Measurements from ENCODE around the gene SLX9. TPM values are rescaled to one million over a fixed set of nuclear protein-coding genes. Genes with fewer than 3 reads are reported as not detected.

SLX9 gene
- total RNA-seq, 1 donor from 2014 or later: 80.8 TPM

DNA sequence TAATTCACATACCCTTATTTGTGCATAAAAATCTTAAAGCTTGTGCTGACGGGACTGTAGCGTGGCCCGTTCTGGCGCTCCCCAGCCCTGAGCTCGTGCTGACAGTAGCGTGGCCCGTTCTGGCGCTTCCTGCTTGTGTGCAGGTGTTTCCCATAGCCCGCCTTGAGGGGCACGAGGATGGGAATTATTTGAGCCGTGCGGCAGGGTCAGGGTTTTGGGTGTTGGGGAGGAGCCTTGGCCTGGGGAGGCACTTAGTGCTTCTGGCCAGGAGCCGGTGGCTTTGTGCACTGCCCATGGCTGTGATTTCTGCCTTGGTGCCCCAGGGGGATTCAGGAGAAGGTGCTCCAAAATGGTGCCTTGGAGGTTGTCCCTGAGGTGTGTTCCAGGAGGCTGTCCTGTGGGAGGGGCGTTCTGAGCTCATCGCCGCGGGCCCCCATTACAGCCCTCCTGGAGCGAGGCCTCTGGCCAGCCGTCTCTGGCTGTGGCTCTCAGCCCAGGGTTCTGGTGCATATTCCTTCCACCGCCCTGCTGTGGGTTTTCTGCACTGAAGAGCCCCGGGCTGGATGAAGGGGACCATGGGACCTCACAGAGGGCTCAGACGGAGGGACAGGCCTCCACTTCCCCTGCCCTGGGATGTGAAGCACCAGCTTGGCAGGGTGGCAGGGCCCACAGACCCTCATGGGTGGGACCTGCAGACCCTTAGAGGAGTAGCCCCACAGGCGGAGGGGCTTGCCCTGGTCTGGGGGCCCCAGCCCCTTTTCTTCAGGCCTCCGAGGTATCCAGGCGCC, 6.6 kb downstream of the SLX9 start:
- Mint-ChIP-seq H3K27ac (no peak overlapping the region), H3K4me1 (peaks cover 24% of the 10 kb centered on the region), H3K27me3 (no peaks in the 10 kb centered on the region), H3K36me3 (ENCODE audit: low read depth) (peaks cover 40% of the 10 kb centered on the region), H3K4me3 (no peak overlapping the region), H3K9me3 (no peaks in the 10 kb centered on the region)
- intact Hi-C loops (cut with micrococcal nuclease): no loop called here
- no peak for DNase-seq

DNA sequence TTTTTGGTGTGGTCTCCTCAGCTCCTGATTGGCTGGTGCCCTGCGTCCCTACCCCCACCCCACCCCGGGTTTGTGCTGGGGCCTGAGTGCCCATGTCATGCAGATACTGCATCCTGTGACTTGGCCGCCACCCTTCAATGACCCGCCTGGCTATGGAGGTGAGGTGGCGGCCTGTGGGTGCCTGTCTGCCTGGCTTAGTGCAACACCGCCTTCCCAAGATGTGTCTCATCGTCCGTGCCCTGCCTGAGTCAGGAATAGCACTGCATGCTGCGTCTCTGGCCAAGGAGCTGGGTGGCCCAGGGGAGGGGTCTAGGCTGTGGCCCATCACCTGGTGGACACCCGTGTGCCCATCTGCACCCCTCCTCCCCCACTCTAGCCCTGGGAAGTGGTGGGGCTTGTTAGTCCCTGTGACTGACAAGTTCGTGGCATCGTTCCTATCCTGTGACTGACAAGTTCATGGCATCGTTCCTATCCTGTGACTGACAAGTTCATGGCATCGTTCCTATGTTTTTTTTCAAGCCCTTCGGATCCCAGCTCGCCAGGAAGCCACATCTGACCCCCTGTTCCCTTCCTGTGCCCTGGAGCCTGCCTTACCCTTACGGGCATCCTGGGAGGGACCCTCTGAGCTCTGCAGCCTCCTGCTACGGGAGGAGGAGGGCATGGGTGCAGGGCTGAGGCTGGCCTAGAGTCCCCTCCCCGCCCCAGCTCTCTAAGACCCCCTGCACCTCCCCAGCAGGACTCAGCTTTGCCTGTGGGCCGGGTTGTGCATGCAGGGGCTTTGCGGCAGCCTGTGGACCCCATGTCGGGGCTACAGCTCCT, 7.5 kb downstream of the SLX9 start:
- no peak overlapping the region for H3K4me3 Mint-ChIP-seq
- H3K36me3 Mint-ChIP-seq (ENCODE audit: low read depth): peaks cover 38% of the 10 kb centered on the region
- DNase-seq: no peak
- intact Hi-C loops (cut with micrococcal nuclease): no loop called here
- H3K4me1 Mint-ChIP-seq: peaks cover 16% of the 10 kb centered on the region
- H3K27ac Mint-ChIP-seq: no peak overlapping the region
- H3K27me3 Mint-ChIP-seq: no peaks in the 10 kb centered on the region
- no peaks in the 10 kb centered on the region for H3K9me3 Mint-ChIP-seq

DNA sequence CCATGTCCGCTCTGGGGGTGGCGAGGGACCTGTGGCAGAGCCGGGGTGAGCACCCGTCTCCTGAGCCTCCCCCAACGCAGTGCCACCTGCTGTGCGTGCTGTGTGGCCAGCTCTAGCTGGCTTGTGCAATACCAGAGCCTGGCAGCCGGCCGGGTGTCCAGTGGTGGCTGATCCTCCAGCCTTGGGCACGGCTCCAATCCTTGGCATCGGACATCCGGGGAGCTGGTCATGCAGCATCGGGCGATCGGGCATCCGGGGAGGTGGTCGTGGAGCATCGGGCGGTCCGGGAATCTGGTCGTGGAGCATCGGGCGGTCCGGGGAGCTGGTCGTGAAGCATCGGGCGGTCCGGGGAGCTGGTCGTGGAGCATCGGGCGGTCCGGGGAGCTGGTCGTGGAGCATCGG, 8.1 kb downstream of the SLX9 start:
- no peak overlapping the region for H3K27ac Mint-ChIP-seq
- DNase-seq: no peak
- peaks cover 36% of the 10 kb centered on the region for H3K36me3 Mint-ChIP-seq (ENCODE audit: low read depth)
- intact Hi-C loops (cut with micrococcal nuclease): no loop called here
- peaks cover 11% of the 10 kb centered on the region for H3K4me1 Mint-ChIP-seq
- H3K9me3 Mint-ChIP-seq: no peaks in the 10 kb centered on the region
- no peaks in the 10 kb centered on the region for H3K27me3 Mint-ChIP-seq
- no peak overlapping the region for H3K4me3 Mint-ChIP-seq

DNA sequence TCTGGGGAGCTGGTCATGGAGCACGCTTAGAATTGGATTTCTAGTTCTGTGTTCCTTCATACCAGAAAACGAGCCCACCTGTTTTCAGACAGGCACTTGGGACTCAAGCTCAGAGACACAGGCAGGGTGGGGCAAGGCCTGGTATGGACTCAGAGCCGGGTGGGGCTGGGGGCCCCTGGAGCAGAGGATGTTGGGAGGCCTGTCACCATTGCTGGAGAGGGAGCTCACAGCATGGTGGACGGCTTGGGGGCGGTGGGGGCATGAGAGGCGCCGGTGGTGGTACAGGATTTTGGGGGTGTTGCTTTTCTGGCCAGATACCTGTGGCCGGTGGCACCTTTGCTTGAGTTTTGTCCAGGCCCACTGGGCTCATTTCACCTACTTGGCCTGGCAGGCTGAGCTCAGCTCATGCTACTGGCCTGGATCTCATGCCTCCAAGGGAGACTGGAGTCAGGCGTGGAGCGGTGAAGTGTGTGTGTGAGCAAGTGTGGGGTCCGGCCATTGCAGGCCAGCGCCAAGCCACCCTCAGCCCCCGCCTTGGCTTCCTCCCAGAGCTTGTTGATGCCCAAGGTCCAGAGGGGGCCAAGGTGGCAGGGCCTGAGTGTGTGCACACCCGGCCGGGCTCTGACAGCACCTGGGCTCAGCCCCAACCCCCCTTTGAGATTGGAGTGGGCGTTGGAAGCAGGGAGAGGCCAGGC, 8.7 kb downstream of the SLX9 start:
- H3K9me3 Mint-ChIP-seq: no peaks in the 10 kb centered on the region
- peaks cover 7% of the 10 kb centered on the region for H3K4me1 Mint-ChIP-seq
- peaks cover 35% of the 10 kb centered on the region for H3K36me3 Mint-ChIP-seq (ENCODE audit: low read depth)
- no peak for DNase-seq
- no peaks in the 10 kb centered on the region for H3K27me3 Mint-ChIP-seq
- no peak overlapping the region for H3K27ac Mint-ChIP-seq
- intact Hi-C loops (cut with micrococcal nuclease): loop anchor here (1.0 kb wide), 2 partner anchors 180 to 190 kb away; no protein-coding TSS in a partner anchor
- no peak overlapping the region for H3K4me3 Mint-ChIP-seq

DNA sequence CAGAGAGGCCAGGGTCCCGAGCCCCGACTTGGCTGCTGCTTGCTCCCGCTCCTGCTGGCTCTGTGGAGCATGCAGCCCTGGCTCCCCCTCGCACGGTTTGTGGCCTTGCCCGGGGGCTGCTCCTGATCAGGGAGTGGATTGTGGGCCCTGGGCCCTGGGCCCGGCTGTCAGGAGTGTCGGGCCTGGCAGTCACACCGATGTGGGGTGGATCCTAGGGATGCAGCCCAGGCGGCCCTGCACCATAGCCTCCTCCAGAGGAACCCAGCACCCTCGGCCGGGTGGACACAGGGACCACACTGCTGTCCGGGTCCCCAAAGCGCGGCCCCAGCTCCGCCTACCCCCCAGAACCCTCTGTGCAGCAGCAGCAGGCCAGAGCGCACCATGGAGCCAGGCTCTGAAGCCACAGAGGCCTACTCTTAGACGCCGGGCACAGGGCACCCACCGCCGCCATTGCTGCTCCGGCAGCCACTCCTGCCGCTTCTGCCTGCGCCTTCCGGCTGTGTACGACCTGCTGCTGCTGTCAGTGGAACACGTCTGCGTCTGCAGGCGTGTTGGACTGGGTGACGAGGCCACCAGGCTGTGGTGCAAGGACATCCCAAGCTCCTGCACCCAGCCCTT, 9.4 kb downstream of the SLX9 start:
- intact Hi-C loops (cut with micrococcal nuclease): loop anchor here (1.0 kb wide), 2 partner anchors 179 to 189 kb away; no protein-coding TSS in a partner anchor
- Mint-ChIP-seq H3K4me1 (peaks cover 7% of the 10 kb centered on the region), H3K9me3 (no peaks in the 10 kb centered on the region), H3K36me3 (ENCODE audit: low read depth) (peaks cover 33% of the 10 kb centered on the region), H3K27ac (no peak overlapping the region), H3K4me3 (no peak overlapping the region), H3K27me3 (no peaks in the 10 kb centered on the region)
- no peak for DNase-seq

DNA sequence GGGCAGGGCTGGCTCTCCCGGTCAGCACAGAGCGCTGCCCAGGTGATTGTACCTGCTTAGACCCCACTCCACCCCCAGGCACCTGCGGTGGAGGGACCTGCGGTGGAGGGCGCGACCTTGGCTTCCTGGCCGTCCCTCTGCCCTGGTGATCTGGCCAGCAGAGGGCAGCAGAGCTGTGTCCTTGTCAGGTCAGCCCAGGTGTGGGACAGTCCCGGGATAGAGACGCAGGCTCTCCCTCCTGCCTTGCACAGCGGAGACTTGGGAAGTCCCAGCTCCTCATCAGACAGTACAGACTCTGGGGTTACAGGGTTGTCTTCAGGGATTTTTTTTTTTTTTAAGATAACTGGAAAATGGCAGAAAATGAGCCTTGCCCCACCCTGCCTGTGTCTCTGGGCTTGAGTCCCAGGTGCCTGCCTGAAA, 10.0 kb downstream of the SLX9 start:
- H3K27me3 Mint-ChIP-seq: no peaks in the 10 kb centered on the region
- H3K9me3 Mint-ChIP-seq: no peaks in the 10 kb centered on the region
- DNase-seq: peak; percentile 94
- no peak overlapping the region for H3K27ac Mint-ChIP-seq
- intact Hi-C loops (cut with micrococcal nuclease): loop anchor here (1.0 kb wide), 2 partner anchors 179 to 189 kb away; no protein-coding TSS in a partner anchor
- peaks cover 7% of the 10 kb centered on the region for H3K4me1 Mint-ChIP-seq
- H3K36me3 Mint-ChIP-seq (ENCODE audit: low read depth): peaks cover 29% of the 10 kb centered on the region
- no peak overlapping the region for H3K4me3 Mint-ChIP-seq

DNA sequence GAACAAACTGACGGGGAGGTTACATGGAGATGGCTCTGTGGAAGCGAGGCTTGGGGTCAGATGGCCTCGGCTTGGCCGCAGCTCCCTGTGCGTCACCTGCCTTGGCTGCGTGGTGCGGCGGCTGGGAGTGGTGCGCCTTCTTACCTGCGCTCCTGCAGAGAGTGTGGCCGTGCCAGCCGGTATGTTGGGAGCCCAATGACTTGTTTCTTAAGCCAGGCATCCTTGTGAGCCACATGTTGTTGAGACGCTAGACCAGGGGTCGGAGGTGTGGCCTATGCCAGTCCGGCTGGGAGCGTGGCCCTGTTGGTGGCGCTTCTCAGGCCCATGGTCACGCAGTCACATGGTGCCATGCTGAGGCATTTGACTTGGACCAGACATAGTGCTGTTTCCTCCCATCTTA, 10.5 kb downstream of the SLX9 start:
- Mint-ChIP-seq H3K4me1 (peaks cover 6% of the 10 kb centered on the region), H3K9me3 (no peaks in the 10 kb centered on the region), H3K36me3 (ENCODE audit: low read depth) (peaks cover 27% of the 10 kb centered on the region), H3K4me3 (no peak overlapping the region), H3K27ac (no peak overlapping the region), H3K27me3 (no peaks in the 10 kb centered on the region)
- intact Hi-C loops (cut with micrococcal nuclease): no loop called here
- no peak for DNase-seq

DNA sequence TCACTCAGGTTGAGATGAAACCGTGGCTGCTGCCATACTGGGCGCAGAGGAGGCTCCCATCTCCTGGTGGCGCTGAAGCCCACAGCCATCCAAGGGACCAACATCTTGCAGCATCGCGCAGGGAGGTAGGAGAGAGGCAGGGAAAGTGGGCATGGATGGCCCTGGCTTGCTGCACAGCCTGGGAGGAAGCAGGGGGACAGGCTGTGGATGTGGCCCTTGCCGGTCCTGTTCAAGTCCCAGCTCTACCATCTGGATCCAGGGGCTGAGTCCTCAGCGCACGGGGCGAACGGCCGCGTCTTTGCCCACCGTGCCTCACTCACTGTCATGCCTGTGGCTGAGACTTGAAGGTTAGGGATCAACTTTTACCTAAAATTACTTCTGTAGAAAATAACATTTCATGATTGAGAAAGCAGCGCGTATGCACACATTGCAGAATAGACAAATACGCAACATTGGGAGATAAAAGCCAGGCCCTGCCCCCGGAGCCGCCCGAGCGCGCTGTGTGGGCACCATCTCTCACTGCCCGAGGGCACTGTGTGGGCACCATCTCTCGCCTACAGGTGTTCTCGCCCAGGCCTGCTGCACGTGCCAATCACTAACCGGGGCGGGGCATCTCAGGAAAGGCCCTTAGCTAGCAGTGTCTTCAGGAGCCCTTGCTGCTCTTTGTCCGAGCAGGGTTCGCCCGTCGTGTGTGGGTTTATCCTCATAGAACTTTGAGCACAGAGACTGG, 11.5 kb downstream of the SLX9 start:
- intact Hi-C loops (cut with micrococcal nuclease): no loop called here
- no peak overlapping the region for H3K4me3 Mint-ChIP-seq
- peaks cover 4% of the 10 kb centered on the region for H3K4me1 Mint-ChIP-seq
- no peaks in the 10 kb centered on the region for H3K9me3 Mint-ChIP-seq
- no peak overlapping the region for H3K27ac Mint-ChIP-seq
- no peaks in the 10 kb centered on the region for H3K27me3 Mint-ChIP-seq
- no peak for DNase-seq
- H3K36me3 Mint-ChIP-seq (ENCODE audit: low read depth): peaks cover 26% of the 10 kb centered on the region

DNA sequence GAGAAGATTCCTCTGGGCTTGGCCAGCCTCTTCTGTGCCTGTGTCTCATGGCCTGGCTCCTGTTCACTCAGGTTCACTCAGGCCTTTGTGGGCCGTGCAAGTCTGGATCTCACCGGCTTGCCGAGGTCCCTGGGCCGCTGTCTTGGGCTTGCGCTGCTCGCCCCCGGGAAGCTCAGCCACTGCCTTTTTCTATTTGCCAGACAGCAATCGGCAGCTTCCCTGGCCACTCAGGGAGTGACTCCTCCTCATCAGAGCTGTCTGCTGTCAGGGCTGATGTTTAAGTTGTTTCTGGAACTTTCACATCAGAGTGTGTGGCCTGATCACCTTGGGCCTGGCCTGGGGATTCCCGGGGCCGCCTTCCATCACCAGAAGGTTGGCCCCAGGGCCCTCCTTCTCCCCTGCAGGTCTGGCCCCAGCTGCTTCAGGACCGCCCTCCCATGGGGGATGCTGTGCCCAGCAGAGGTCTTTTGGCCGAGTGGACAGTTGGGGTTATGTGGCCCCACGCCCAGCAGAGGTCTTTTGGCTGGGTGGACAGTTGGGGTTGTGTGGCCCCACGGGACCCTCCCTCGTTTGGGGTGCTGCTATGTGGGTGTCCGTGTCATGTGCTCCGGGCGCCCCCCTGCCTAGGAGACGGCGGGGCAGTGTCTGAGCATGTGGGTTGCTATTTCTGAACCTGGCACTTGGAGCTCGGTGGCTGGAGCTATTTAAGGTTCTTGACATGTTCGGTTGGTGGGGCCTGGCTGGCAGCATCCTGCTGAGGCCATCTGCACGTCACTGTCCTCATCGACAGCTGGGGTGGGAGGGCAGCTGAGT, 12.5 kb downstream of the SLX9 start:
- no peak for DNase-seq
- intact Hi-C loops (cut with micrococcal nuclease): no loop called here
- Mint-ChIP-seq H3K27me3 (no peaks in the 10 kb centered on the region), H3K36me3 (ENCODE audit: low read depth) (peaks cover 24% of the 10 kb centered on the region), H3K9me3 (no peaks in the 10 kb centered on the region), H3K4me3 (no peak overlapping the region), H3K4me1 (peaks cover 4% of the 10 kb centered on the region), H3K27ac (peak overlapping the region; percentile 20)

DNA sequence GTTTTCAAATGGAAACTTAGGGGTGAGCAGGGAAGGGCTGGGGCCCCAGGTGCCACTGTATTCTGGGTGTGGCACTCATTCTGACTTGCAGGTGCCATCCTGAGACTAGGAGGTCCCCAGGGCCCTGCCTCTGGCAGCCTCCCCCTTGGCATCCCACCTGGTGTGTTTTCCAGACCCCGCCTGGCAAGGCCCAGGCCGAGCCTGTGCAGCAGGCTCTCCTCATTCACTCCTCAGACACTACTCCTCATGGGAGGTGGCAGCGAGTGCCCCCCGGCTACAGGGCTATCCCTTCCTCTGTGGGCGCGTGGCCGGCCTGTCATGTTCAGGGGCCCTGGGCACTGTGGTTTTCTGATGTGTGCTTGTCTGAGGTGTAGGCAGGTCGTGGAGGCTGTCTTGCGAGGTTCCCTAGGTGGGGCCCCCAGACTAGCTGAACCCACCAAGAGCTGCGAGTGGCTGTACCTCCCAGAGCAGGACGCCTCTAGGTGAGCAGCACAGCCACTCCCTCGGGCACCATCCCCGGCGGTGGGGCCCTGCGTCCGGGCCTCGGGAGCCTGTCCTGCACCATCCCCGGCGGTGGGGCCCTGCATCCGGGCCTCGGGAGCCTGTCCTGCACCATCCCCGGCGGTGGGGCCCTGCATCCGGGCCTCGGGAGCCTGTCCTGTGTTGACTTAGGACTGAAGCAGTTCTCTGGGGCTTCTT, 13.2 kb downstream of the SLX9 start:
- intact Hi-C loops (cut with micrococcal nuclease): no loop called here
- Mint-ChIP-seq H3K27me3 (no peaks in the 10 kb centered on the region), H3K9me3 (no peaks in the 10 kb centered on the region), H3K4me1 (peaks cover 4% of the 10 kb centered on the region), H3K4me3 (no peak overlapping the region), H3K27ac (no peak overlapping the region), H3K36me3 (ENCODE audit: low read depth) (peaks cover 21% of the 10 kb centered on the region)
- no peak for DNase-seq

DNA sequence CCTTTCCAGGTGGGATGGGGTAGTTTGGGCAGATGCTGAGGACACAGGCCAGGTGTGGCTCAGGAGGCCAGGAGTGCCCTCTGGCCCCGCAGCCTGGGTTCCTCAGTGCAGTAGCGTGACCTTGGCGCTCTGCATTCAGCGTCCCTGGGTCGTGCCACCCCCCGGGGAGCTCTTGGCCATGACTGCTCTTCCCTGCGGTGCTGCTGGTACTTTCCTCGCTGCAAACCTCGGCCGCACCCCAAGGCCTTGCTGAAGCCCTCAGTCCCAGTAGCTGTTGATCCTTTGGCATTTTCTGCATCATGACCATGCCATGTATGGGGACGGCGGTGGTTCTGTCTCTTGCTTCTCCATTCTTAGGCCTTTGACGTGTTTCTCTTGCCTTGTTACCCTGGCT, 13.8 kb downstream of the SLX9 start:
- intact Hi-C loops (cut with micrococcal nuclease): no loop called here

DNA sequence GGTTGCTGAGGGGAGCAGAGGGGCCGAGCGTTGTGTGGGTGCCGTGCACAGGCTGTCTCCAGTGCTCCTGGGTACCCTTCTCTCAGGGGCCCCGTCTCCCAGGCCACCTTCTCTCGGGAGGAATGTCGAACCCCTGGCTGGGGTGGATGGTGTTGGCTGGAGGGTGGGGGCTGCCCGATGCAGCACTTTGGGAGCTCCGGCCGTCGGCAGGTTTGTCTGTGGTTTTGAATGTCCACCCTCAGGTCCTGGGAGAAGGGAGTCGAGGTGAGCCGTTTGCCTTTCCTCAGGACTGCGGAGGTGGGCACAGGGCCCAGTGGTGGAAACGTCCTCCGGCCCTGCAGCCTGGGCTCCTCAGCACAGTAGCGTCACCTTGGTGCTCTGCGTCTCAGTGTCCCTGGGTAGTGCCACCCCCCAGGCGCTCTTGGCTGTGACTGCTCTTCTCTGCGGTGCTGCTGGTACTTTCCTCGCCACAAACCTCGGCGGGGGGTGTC, 14.5 kb downstream of the SLX9 start:
- intact Hi-C loops (cut with micrococcal nuclease): no loop called here
- H3K4me3 Mint-ChIP-seq: no peak overlapping the region
- no peaks in the 10 kb centered on the region for H3K27me3 Mint-ChIP-seq
- peaks cover 25% of the 10 kb centered on the region for H3K36me3 Mint-ChIP-seq (ENCODE audit: low read depth)
- H3K9me3 Mint-ChIP-seq: no peaks in the 10 kb centered on the region
- H3K4me1 Mint-ChIP-seq: peaks cover 4% of the 10 kb centered on the region
- no peak overlapping the region for H3K27ac Mint-ChIP-seq
- no peak for DNase-seq

More for the DNA sequence above, 13.8 kb downstream of the SLX9 start:
- Mint-ChIP-seq H3K4me3 (no peak overlapping the region), H3K4me1 (peaks cover 4% of the 10 kb centered on the region), H3K9me3 (no peaks in the 10 kb centered on the region), H3K27me3 (no peaks in the 10 kb centered on the region), H3K27ac (no peak overlapping the region), H3K36me3 (ENCODE audit: low read depth) (peaks cover 21% of the 10 kb centered on the region)
- DNase-seq: no peak

All from activated CD4-positive, alpha-beta T cell treated with anti-CD3 and anti-CD28 coated beads, Interleukin-2, amount 10 ng/mL, durations not matched to agents 24 days and 14 days (primary cell).